NCI-H1930 (cell line): ENCODE measurements around the gene ITGB8.
"Not testable (repeated sequence)": the region's sequence is repeated elsewhere in the genome, so short reads cannot be mapped to it uniquely, and the experiment has no call there.

ENCODE experiments used
- DNase-seq, 2 experiments: peaks; one replicate each; lab custom pipeline; 2025; lab: John Stamatoyannopoulos, UW

Gene ITGB8

DNA sequence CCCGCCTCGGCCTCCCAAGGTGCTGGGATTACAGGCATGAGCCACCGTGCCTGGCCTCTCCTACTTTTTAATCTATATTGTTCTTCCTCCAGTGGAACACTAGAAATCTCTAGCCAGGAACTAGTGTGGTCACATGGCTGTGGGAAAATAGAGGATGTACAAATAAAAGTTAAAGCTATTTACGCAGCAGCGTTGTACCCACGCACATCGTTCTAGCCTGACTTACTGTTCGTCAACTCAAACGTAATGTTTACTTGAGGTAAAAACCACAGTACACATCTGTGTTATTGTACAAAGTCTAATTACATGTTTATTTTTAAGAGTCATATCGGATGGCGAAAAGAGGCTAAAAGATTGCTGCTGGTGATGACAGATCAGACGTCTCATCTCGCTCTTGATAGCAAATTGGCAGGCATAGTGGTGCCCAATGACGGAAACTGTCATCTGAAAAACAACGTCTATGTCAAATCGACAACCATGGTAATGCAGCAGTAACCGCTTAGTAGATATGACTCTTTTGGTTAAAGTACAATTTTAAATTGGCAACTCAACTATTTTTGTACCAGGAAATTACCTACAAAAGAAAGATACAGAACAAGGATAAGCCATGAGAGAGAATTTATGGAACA, 50.8 kb downstream of the ITGB8 start:
- DNase-seq: no peak

DNA sequence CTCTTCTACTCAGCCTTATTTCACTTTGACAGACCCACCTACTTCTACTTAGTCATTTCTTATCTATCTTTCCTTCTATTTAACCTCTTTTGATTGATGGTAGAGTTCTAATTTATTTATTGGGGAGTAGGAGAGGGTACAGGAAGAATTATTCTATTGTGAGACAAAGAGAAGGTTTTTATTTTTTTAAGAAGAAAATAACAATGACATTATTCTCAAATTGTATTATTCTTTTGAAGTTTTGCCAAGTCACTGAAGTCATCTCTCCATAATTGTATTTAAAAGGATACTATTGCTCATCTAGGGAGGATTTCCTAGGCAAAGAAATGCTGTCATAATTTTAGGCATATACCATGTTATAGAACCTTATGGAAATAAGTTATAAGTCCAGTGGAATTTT, 52.7 kb downstream of the ITGB8 start:
- DNase-seq: no peak

DNA sequence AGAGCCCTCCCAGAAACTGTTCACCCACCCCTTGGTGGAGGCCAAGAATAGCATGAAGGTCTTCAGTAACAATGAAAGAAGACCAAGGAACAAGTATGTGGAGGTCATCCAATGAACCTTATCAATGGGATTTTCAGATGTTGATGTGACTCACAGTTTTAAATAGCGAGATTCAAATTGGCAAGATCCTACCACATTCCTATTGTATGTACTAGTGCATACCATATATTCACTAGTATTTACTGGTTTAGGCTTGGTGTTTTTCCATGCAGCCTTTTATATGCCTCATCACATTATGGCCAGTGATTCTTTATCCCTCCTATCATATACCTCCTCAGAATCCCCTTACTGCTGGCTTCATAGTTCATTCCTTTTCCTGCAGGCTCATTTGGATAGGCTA, 54.4 kb downstream of the ITGB8 start:
- no peak for DNase-seq

DNA sequence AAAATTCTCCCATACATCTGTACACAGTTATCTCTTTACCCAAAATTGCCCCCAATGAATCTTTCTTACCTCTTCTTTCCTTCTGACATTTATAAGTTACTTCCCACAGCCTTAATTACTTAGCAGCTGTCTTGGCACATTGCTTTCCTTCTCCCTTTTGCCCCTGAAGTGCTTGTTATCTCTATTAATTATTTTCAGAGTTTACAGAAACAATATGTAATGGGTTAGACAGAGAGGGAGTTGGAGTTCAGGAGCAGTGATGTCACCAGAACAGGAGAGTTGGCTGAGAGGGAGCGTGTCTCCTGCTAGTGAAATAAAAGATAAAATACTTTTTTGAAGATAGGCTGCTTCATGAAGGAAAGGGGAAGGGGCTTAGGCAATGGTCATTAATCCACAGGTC, 57.4 kb downstream of the ITGB8 start:
- no peak for DNase-seq

DNA sequence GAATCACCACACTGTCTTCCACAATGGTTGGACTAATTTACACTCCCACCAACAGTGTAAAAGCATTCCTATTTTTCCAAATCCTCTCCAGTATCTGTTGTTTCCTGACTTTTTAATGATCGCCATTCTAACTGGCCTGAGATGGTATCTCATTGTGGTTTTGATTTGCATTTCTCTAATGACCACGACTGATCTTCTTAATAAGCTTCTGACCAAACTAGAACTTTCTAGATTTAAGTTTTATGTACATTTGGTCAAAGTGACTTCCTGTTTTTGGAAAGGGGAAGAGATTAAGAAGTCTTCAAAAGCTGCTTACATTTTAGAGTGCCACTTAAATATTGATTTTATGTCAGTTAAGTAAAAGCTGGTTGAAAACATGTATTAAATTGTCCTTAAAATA, 58.5 kb downstream of the ITGB8 start:
- not testable (repeated sequence) for DNase-seq

DNA sequence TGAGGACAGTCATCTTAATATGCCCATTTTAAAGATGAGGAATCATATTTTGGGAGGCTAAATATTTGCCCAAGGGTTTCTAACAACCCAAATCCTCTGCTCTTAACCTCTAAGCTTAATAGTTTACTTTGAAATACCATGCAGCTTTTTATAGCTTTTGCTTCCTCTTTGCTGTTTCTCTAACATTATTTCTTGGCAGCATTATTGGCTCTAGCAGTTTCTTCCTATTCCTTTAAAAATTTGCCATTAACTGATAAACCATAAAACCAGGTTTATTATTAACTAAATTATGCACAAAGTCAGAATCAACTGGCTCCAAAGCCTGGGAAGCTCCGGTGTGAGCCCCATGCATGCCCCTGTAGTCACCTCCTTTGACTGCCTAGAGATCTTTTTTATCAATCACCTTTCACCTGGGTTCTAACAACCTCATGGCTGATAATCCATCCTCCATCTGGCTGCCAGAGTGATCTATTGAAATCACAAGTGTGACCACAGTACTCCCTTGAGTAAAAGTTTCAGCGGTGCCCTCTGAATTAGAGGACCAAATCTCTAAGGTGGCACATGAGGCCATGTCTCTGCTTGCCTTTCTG, 62.4 kb downstream of the ITGB8 start:
- no peak for DNase-seq

DNA sequence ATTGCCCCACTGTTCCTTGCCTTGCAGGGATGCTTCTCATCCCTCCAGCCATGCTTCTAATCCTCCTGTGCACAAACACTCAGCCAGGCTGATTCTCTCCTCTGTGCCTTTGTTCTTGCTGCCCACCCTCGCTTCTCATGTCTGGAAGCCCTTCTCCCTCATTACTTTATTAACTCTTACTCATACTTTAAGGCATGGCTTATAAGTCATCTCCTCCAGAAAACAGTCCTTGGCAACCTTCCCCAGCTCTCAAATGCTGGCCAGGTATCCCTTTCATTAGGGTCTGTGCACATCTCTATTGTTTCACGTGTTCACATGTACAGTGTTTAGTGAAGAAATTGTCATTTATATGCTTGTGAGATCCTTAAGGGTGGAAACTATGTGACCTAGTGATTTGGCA, 62.9 kb downstream of the ITGB8 start:
- no peak for DNase-seq

DNA sequence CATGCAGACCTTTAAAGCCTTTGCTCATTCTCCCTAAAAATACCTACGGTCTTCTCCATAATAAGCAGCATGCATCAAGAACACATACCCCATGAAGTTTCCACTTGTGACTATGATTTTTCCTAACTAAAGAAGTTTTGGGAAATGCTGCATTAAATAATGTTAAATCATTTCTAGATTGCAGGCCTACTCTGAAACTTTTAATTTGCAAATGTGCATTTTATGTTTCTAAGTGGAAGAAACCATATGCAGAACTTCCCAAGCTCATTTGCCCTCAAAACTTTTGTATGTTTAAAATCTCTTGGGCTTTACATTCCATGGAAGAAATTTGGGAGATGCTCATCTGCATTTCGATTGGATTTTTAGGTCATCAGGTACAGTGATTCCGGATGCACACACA, 63.6 kb downstream of the ITGB8 start:
- DNase-seq: no peak

DNA sequence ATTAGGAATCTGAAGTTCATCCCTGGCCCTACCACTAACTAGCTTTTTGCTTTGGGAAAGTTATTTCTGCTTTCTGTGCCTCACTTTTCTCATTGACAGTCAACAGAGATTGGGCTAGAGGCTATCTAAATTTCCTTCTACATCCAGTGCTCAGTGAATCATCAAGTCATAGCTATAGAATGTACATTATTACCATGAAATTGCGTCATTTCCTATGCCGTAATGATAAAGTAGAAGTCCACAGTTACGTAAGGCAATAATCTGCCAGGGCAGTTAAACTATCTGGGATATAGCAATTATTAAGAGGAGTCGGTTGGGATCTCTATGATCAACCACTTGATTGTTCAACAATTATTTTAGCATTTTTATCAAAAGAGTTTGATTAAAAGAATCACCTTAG, 64.4 kb downstream of the ITGB8 start:
- DNase-seq: no peak

DNA sequence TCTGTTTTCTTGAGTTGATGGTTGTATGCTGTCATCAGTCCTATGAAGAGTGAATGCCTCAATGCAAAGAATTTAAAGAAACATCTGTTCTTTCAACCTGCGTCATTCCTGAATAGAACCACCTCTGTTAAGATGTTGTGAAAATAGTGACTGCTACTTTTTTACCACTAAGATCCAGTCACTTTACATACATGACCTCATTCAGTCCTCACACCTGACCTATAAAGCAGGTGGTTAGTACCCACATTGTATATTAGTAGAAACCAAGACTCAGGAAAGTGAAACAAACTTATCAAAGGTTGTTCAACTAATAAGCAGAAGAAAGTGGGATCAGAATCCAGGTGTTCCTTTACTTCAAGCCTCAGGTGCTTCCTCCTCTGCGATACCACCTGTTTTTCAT, 64.8 kb downstream of the ITGB8 start:
- no peak for DNase-seq

DNA sequence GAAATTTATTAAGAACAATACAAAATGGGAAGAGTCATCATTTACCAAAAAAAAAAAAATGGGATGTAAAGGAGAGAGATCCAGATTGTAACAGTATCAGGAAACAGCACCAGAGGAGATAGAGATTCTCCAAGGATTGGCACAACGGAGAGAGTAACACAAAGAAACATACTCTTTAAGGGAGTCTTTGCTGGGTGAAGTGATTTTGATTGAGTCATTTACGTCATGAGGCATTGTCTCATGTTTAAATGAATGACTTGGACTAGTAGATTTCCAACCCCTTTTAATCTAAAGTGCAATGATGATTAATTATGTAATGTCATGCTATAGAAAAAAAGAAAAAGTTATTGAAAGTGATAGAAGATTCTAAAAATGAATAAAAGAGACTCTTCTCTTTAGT, 68.8 kb downstream of the ITGB8 start:
- DNase-seq: no peak

DNA sequence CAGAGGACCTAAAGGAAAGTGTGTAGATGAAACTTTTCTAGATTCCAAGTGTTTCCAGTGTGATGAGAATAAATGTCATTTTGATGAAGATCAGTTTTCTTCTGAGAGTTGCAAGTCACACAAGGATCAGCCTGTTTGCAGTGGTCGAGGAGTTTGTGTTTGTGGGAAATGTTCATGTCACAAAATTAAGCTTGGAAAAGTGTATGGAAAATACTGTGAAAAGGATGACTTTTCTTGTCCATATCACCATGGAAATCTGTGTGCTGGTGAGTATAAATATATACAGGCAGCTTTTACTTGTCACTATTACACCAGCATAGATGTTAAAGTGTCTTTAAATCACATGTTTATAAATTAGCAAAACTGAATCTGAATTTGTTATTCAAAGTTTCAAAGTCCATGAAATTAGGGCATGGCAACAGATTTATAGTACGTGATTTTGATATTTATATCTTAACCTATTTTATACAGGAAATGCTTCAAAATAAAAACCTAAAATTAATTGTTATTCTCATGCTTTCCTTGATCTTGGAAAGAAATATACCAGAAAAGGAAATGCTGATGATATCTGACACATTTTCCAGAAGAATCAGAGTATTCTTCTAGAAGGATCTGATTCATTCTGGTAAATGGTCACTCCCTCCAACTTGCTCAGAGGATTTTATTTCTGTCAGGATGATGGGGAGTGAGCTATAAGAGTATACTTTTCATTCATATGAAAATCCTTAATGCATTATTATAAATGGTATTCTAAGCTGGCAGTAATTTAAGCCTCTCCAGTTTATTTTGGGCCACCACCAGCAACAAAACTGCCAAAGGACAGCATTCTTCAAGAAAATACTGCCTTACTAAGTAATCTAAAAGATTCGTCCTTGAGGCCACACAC, 71.4 kb downstream of the ITGB8 start:
- no peak for DNase-seq

DNA sequence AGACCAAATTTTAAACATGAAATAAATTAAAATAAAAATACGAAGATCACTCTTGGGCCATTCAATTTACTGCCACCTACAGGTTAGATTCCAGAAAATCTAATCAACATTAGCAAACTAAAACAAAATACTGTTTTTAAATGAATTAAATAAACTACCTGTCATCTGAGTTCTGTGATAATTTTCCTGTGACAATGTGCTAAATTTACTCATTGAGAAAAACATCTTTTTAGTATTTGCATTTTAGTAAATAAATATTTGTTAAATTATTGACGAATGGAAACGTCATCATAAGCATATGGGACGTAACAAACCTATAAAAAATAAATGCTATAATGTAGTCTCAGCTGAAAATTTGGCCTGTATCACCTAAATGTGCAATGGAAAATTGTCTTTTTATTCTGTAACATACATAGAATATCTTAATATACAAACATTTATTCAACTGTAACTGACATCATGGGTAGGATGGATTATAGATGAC, 72.1 kb downstream of the ITGB8 start:
- DNase-seq: no peak

DNA sequence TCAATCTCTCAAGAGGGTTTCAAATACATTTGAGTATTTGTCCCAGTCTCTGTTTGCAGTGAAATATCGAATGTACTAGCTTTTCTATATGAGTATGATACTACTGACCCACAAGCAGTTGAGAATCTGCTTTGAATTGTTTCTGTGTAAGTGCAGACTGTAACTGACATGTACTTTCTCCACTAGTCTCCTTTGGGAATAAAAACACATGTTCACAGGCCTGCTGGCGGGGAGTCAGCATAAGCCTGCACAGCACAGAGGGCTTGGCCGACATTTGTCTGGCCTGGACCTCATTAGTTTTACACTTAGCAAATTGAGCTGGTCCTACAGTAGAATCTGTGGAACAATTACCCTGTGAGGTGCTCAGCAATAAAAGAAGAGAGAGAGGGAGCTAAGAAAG, 72.6 kb downstream of the ITGB8 start:
- no peak for DNase-seq

DNA sequence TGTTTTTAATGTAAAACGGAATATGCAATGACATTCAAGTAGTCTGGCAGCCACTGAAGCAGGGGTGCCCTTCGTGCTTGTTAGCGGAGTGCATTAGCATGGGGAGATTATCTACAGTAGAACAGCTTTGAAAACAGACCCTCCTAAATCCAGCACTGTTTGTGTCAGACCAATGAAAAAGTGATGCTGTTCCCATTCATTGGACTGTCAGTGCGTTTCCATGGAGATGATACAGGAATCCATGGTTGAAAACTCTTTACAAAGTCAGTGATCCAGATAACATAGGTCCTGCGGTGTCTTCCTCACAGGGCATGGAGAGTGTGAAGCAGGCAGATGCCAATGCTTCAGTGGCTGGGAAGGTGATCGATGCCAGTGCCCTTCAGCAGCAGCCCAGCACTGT, 73.6 kb downstream of the ITGB8 start:
- no peak for DNase-seq

DNA sequence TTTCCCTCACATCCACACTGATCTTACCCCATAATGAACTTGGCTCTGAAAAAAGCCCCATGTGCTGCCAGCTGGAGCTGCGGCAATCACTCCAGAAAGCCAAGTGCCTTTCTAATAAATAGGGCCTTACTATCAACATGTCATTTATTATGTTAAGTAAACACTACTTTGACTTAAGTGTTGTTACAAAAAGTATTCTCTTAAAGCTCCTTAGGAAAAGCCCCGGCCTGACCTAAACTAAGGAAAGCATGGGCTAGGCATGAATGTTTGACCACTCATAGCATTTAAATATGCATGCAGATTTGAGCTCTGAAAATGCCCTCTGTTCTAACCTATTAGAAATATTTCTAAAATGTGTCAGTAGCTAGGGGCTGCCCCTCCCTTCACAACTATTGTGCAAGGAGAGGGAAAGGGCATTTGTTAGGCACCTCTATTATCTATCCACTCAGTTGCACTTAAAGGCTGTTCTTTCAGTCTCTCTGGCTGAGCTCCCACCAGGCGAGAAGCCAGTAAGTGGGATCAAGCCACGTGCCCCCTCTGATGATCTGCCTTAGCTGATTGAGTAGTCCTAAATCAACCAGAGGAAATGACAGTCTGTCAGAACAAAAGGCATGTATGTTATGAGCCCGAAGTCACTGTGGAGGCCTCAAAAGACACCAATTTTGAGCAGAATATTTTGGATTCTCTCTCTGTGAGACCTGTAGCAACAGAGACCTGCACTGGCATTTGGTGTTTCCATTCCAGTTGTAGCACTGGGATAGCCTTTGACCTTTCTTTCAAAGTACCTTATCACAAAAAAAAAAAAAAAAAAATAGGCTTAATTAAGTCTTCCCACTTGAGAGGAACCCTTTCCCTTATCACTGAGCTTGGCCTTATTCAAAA, 77.1 kb downstream of the ITGB8 start:
- DNase-seq: no peak

DNA sequence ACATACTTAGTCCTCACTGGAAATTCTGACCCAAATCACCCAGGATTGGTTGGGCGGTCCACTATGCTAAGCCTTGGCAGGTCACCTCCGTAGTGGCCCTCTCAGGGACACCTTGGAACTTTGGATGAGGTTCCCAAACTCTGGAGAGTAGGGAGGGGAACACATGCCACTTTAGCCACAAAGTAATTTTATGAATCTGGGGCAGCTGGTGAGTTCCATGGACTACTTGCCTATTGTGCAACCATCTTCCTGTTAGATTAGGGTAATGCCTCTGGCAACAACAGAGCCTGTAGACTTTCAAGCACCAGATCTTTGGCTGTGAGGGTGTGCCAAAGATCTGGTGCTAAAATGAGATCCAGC, 77.7 kb downstream of the ITGB8 start:
- DNase-seq: no peak

DNA sequence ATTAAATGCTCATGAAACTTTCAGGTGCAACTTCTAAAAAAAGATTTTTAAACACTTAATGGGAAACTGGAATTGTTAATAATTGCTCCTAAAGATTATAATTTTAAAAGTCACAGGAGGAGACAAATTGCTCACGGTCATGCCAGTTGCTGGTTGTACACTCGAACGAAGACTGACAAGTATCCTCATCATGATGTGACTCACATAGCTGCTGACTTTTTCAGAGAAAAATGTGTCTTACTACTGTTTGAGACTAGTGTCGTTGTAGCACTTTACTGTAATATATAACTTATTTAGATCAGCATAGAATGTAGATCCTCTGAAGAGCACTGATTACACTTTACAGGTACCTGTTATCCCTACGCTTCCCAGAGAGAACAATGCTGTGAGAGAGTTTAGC, 79.3 kb downstream of the ITGB8 start:
- no peak for DNase-seq

DNA sequence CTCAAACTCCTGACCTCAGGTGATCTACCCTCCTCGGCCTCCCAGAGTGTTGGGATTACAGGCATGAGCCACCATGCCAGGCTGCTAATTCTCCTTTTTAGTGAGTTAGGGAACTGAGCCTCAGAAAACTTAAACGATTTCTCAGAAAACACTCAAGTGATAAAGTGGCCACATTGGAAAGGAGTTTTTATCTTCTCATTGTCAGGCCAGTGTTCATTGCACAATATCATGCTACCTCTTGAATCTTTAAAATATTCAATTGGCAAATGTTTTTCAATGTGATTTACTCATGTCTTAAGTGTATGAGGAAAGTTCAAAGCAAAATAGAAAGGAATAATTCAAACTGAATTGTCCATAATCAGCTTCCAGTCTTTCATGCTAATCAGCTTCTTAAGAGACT, 80.7 kb downstream of the ITGB8 start:
- DNase-seq: no peak

DNA sequence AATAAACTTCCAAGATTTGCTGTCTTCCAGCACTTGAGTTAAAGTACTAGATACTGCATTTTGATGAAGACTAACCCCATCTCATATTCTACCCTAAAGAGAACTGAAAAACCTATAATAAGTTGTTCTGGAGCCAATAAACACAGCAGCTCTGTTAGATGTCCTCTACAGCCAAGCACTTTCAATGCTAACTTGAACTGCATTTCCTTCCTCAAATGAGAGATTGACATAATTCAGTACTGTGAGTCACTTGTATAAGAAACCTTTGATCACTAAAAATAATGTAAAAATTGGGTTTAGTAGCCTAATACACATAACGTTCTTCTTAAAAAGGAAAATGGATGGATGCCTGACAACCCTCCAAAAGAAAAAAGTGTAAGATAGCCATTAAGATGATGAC, 81.3 kb downstream of the ITGB8 start:
- DNase-seq: no peak

DNA sequence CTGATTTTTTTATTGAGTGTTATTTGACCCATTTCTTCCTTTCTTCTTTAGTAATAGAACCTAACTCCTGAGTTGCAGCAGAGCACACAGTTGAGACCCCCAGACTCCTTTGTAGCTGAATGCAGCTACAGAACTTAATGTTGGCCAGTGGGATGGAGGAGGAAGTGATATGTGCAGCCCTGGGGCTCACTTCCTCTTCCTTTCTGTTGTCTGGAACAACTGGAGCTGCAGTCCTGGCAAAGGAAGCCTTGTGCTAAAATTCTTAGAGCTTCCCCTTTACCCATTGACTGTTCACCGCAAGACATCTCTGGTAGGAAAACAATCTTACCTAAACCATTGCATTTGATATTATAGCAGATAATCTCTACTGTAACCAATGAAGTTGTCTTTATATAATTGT, 86.6 kb downstream of the ITGB8 start:
- no peak for DNase-seq

DNA sequence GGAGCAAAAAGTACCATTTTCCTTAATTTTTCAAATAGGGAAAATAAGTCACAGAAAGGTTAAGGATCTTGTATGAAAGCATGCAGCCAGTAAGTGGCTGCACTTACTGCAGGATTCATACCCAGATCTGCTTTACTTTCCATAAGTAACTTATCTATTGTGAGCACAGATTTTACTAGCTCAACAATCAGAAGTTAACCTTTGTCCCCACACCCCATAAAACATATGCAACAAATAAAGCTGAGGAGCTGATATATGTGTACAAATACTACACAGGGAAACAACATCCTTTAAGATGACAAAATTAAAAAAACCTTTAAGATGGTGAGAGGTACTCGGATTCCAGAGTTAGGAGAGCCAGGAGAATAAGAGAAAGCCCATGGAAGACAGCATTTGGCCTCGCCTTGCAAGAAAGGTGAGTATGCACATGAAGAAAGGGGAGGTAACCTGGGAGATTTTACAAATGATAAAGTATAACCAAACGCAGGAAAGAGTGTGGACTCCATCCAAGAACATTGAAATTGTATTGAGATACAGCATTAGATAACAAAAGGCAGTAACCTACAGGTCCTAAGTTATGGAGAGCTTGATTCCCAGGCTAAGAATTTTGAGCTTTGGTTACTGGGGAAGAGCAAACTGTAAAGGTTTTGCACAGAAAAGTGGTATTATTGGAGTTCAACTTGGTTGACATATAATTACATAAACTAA, 87.1 kb downstream of the ITGB8 start:
- DNase-seq: no peak
